Activated CD8-positive, alpha-beta T cell treated with anti-CD3 and anti-CD28 coated beads for 36 hours (primary cell): ENCODE data around the gene GREB1. TPM values are rescaled to one million over a fixed set of nuclear protein-coding genes. Genes with fewer than 3 reads are reported as not detected.

Experiments
- ATAC-seq: fragments of 200-7000 bp; cut with Tn5 transposase; one replicate; pipeline ENCODE4 v1.10.0; 2021; ENCODE audit warnings: mild to moderate bottlenecking, moderate library complexity
- CTCF ChIA-PET: fragments of 350-600 bp; sonication (Branson Sonifier 250); formaldehyde crosslinking; loops from one replicate; lab custom pipeline; 2021; ENCODE audit warnings: antibody characterized with exemption; lab: Charles Lee
- POLR2A ChIA-PET: fragments of 350-600 bp; sonication (Branson Sonifier 250); formaldehyde crosslinking; loops from one replicate; lab custom pipeline; 2021; ENCODE audit warnings: antibody characterized with exemption; lab: Charles Lee
- DNase-seq: peaks from one replicate; pipeline ENCODE4 v3.0.0-alpha.2; 2020
- H3K27ac Mint-ChIP-seq: one replicate; pipeline ENCODE4 v1.8.0; 2021; ENCODE audit warnings: mild to moderate bottlenecking, mixed read lengths
- H3K27me3 Mint-ChIP-seq: one replicate; pipeline ENCODE4 v1.8.0; 2021; ENCODE audit warnings: mixed read lengths
- H3K36me3 Mint-ChIP-seq: one replicate; pipeline ENCODE4 v1.8.0; 2021; ENCODE audit warnings: low read depth, mixed read lengths
- H3K4me1 Mint-ChIP-seq: one replicate; pipeline ENCODE4 v1.8.0; 2021; ENCODE audit warnings: low read depth, mixed read lengths
- H3K4me3 Mint-ChIP-seq: one replicate; pipeline ENCODE4 v1.8.0; 2021; ENCODE audit warnings: mild to moderate bottlenecking, moderate library complexity, mixed read lengths
- H3K9me3 Mint-ChIP-seq: one replicate; pipeline ENCODE4 v1.8.0; 2021; ENCODE audit warnings: mixed read lengths
- CTCF ChIP-seq: fragments of 200-600 bp; IDR thresholded peaks from one replicate; pipeline ENCODE4 v1.8.0; 2022; ENCODE audit warnings: antibody characterized with exemption, mild to moderate bottlenecking
- intact Hi-C: fragments of 100-400 bp; cut with micrococcal nuclease; formaldehyde crosslinking; loops from one replicate; pipeline ENCODE4 v1.10.0; 2022
- total RNA-seq, 2 experiments: library from RNA; stranded (reverse); gene quantifications; one replicate each; pipeline ENCODE4 v1.2.3, GENCODE V29; 2021

Gene GREB1
- total RNA-seq, 2 experiments from 2014 or later: 1.5 TPM

GRCh38 chr2:11559066-11559785 lies 25.4 kb downstream of the GREB1 start:
- DNase-seq: no peak
- ChIA-PET POLR2A (interaction anchor here (0.7 kb wide), 1 partner anchor 19 kb away, joined by 3 read pairs; no protein-coding TSS in a partner anchor), CTCF (interaction anchor here (1.1 to 4.6 kb wide), 2 partner anchors 24 to 25 kb away, joined by 5 to 28 read pairs; partner anchors contain the start of gene GREB1)
- Mint-ChIP-seq H3K4me3 (no peak overlapping the region), H3K27ac (no peak overlapping the region), H3K9me3 (no peaks in the 10 kb centered on the region), H3K27me3 (peaks cover 24% of the 10 kb centered on the region), H3K36me3 (no peaks in the 10 kb centered on the region), H3K4me1 (peaks cover 3% of the 10 kb centered on the region)
- no peak for TF ChIP-seq CTCF
- intact Hi-C loops: no loop called here
- ATAC-seq: no peak

GRCh38 chr2:11559786-11560155 lies 25.9 kb downstream of the GREB1 start:
- H3K27me3 Mint-ChIP-seq: peaks cover 20% of the 10 kb centered on the region
- ATAC-seq: no peak
- no peaks in the 10 kb centered on the region for H3K9me3 Mint-ChIP-seq
- no peaks in the 10 kb centered on the region for H3K36me3 Mint-ChIP-seq
- CTCF ChIA-PET: interaction anchor here (4.6 kb wide), 1 partner anchor 23 kb away, joined by 28 read pairs; no protein-coding TSS in a partner anchor
- POLR2A ChIA-PET: no interaction called here
- no peak overlapping the region for H3K27ac Mint-ChIP-seq
- intact Hi-C loops: no loop called here
- no peak overlapping the region for H3K4me3 Mint-ChIP-seq
- DNase-seq: no peak
- no peaks in the 10 kb centered on the region for H3K4me1 Mint-ChIP-seq
- TF ChIP-seq CTCF: no peak

- Mint-ChIP-seq H3K4me3 (no peak overlapping the region), H3K9me3 (no peaks in the 10 kb centered on the region), H3K27me3 (peaks cover 14% of the 10 kb centered on the region), H3K27ac (no peak overlapping the region), H3K36me3 (no peaks in the 10 kb centered on the region), H3K4me1 (no peaks in the 10 kb centered on the region)
- intact Hi-C loops: no loop called here
- DNase-seq (no peak), ATAC-seq (no peak)
- POLR2A ChIA-PET: no interaction called here
- no peak for TF ChIP-seq CTCF
- CTCF ChIA-PET: interaction anchor here (1.3 kb wide), 1 partner anchor 22 kb away, joined by 3 read pairs; no protein-coding TSS in a partner anchor
Observed at GRCh38 chr2:11560806-11561205, 27.0 kb downstream of the GREB1 start.

- no peak overlapping the region for H3K4me3 Mint-ChIP-seq
- POLR2A ChIA-PET: no interaction called here
- intact Hi-C loops: no loop called here
- H3K36me3 Mint-ChIP-seq: no peaks in the 10 kb centered on the region
- peaks cover 8% of the 10 kb centered on the region for H3K27me3 Mint-ChIP-seq
- no peak for DNase-seq
- CTCF ChIA-PET: interaction anchor here (0.6 to 1.4 kb wide), 2 partner anchors 80 to 84 kb away, joined by 3 read pairs; no protein-coding TSS in a partner anchor
- no peak for TF ChIP-seq CTCF
- no peaks in the 10 kb centered on the region for H3K4me1 Mint-ChIP-seq
- ATAC-seq: no peak
- H3K9me3 Mint-ChIP-seq: no peaks in the 10 kb centered on the region
- H3K27ac Mint-ChIP-seq: no peak overlapping the region
Observed at GRCh38 chr2:11562011-11562410, 28.2 kb downstream of the GREB1 start.

- ATAC-seq (no peak), DNase-seq (no peak)
- Mint-ChIP-seq H3K27me3 (peaks cover 4% of the 10 kb centered on the region), H3K9me3 (no peaks in the 10 kb centered on the region), H3K27ac (no peak overlapping the region), H3K36me3 (no peaks in the 10 kb centered on the region), H3K4me1 (no peaks in the 10 kb centered on the region), H3K4me3 (no peak overlapping the region)
- intact Hi-C loops: no loop called here
- ChIA-PET POLR2A (no interaction called here), CTCF (interaction anchor here (0.6 to 1.4 kb wide), 2 partner anchors 79 to 85 kb away, joined by 3 read pairs; no protein-coding TSS in a partner anchor)
- no peak for TF ChIP-seq CTCF
Observed at GRCh38 chr2:11562476-11562875, 28.6 kb downstream of the GREB1 start.
